ENCODE data around the gene CD248.

GRCh38 chr11:66327171-66328030, 10.6 kb upstream of the CD248 start:
- TF ChIP-seq CTCF (IDR thresholded peaks at IDR 0.05) (no peak), ZFX (IDR thresholded peaks at IDR 0.05; ENCODE audit: borderline replicate concordance) (no peak)
